HUES48 (cell line): ENCODE measurements around the gene RBMS3.

Source experiments
- H3K27ac ChIP-seq: one replicate; pipeline ENCODE4 v1.7.0; 2013; ENCODE audit warnings: low read depth, low read length, inconsistent platforms
- H3K27me3 ChIP-seq: 2 replicates; pipeline ENCODE4 v1.6.1; 2013; ENCODE audit warnings: mild to moderate bottlenecking, low read length; ENCODE audit not compliant: control insufficient read depth, insufficient read depth
- H3K36me3 ChIP-seq: 2 replicates; pipeline ENCODE4 v1.6.1; 2013; ENCODE audit warnings: low read length; ENCODE audit not compliant: control insufficient read depth, insufficient read depth
- H3K4me1 ChIP-seq: 2 replicates; pipeline ENCODE4 v1.6.1; 2013; ENCODE audit warnings: mild to moderate bottlenecking, low read length; ENCODE audit not compliant: control insufficient read depth, insufficient read depth
- H3K4me3 ChIP-seq: 2 replicates; pipeline ENCODE4 v1.5.1; 2013; ENCODE audit warnings: mild to moderate bottlenecking, low read depth, low read length
- H3K9ac ChIP-seq: 2 replicates; pipeline ENCODE4 v1.6.1; 2013; ENCODE audit warnings: mild to moderate bottlenecking, low read depth, low read length, moderate library complexity
- H3K9me3 ChIP-seq: 2 replicates; pipeline ENCODE4 v1.6.1; 2013; ENCODE audit warnings: low read length; ENCODE audit not compliant: control insufficient read depth, insufficient read depth

Gene RBMS3

DNA sequence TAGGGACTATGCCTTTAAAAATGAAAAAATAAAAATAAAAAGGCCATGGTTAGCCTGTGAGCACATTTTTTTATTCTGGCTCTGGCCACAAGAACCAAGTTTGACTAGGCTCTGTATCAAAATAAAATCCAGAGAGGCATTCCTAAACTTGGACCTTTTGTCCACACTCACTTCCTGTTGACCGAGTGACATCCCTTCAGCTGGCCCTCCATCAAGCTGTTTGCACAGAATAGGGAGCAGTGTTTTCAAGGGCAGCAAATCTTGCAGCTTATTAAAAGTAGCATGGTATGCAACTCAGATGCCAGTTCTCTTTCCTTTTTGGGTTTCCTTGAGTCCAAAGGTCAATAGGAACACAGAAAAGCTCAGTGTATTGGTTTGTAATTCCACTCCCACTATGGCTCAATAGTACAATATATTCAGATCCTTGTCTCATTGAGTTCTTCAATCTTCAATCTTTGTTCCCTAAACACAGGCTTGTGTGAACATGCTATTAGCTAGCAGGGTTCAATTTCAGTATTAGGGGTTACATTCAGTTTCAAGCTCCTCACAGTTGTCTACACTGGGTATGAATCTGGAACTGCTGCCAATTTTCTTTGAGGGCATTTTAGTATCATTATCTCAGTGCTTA is 244.5 kb downstream of the RBMS3 start:
- H3K9me3 ChIP-seq = no peaks in the 10 kb centered on the region
- H3K9ac ChIP-seq = no peak overlapping the region
- H3K27ac ChIP-seq = no peak overlapping the region
- H3K4me3 ChIP-seq = no peak overlapping the region
- H3K4me1 ChIP-seq = 0 out of 2 replicates have a peak, but pooled peaks cover 3% of the 10 kb centered on the region
- no peaks in the 10 kb centered on the region for H3K36me3 ChIP-seq
- H3K27me3 ChIP-seq = no peaks in the 10 kb centered on the region

DNA sequence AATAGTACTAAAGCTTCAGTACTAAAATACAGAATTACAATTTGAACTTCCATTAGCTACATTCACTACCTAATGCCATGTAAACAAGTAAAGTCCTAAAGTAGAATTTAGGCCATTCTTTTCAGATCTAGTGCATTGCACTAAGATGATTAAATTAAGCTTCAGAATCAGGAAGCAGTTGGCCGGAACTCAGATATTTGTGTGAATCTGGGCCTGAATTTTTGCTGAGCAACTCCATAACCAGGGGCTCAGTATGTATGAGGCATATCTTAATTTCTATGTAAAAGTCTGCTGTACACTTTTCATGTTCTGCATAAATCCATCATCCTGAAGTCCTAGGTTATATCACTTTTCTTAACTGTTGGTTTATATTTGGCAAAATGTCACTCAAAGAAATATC is 246.4 kb downstream of the RBMS3 start:
- Histone ChIP-seq H3K4me3 (no peak overlapping the region), H3K36me3 (no peaks in the 10 kb centered on the region), H3K9ac (no peak overlapping the region), H3K27ac (no peak overlapping the region), H3K27me3 (no peaks in the 10 kb centered on the region), H3K4me1 (0 out of 2 replicates have a peak, but pooled peaks cover 3% of the 10 kb centered on the region), H3K9me3 (no peaks in the 10 kb centered on the region)

DNA sequence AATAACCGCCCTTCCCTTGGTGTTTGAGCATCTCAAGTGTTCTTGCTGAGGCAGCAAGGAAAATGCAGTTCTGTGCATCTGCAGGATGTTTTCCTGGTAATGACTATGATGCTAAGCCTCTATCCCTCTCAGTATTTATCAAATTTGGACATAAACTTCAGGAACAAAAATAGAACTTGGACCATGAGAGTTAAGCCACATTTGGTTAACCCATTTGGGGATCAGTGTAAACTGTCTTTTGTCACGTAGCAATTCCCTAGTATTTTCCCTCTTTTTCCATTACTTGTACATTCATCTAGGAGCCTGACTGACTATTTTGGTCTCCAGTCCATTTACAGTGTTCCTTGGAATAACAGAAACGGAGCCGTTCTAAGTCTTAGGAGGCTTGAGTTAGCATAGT is 250.8 kb downstream of the RBMS3 start:
- H3K9me3 ChIP-seq = no peaks in the 10 kb centered on the region
- no peak overlapping the region for H3K9ac ChIP-seq
- no peaks in the 10 kb centered on the region for H3K27me3 ChIP-seq
- no peaks in the 10 kb centered on the region for H3K36me3 ChIP-seq
- H3K4me1 ChIP-seq = peaks cover 8% of the 10 kb centered on the region; the same call in 1 of the 2 replicates
- no peak overlapping the region for H3K4me3 ChIP-seq
- no peak overlapping the region for H3K27ac ChIP-seq

DNA sequence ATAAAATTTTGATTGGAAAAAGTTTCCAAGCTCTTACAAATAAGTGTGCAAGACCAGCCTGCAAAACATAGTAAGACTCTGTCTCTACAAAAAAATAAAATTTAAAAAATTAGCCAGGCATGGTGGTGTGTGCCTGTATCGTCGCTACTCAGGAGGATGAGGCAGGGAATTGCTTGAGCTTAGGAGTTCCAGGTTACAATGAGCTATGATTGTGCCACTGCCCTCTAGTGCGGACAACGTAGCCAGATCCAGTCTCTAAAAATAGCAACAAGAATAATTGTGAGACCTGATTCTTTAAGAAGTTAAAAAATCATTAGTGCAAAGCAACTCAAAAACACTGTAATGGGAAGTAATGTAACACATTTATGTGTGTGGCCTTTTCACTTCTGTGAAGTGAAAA is 251.6 kb downstream of the RBMS3 start:
- H3K4me1 ChIP-seq = peaks cover 5% of the 10 kb centered on the region; the same call in 1 of the 2 replicates
- H3K27ac ChIP-seq = no peak overlapping the region
- no peak overlapping the region for H3K4me3 ChIP-seq
- no peak overlapping the region for H3K9ac ChIP-seq
- H3K9me3 ChIP-seq = no peaks in the 10 kb centered on the region
- no peaks in the 10 kb centered on the region for H3K36me3 ChIP-seq
- no peaks in the 10 kb centered on the region for H3K27me3 ChIP-seq

DNA sequence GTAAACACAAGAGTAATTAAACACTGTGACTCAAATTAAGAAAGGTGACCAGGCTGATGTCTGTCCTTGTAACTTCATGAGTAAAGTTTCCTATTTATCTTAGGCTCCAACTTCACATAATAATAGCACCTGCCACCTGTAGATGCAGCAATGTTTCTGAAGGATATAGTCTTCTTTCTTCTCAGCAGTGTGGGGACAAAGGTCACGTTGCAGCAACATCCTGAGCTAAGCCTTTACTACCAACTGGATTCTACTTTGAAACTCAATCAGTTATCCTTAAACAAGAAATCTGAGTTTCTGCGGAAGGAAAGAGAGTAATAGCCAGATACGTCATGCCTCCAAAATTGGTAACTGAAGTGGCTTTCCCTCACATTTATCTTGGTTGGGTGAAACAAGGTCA is 253.1 kb downstream of the RBMS3 start:
- Histone ChIP-seq H3K36me3 (no peaks in the 10 kb centered on the region), H3K4me1 (peaks cover 5% of the 10 kb centered on the region; the same call in 1 of the 2 replicates), H3K27ac (no peak overlapping the region), H3K9me3 (no peaks in the 10 kb centered on the region), H3K4me3 (no peak overlapping the region), H3K9ac (no peak overlapping the region), H3K27me3 (no peaks in the 10 kb centered on the region)

DNA sequence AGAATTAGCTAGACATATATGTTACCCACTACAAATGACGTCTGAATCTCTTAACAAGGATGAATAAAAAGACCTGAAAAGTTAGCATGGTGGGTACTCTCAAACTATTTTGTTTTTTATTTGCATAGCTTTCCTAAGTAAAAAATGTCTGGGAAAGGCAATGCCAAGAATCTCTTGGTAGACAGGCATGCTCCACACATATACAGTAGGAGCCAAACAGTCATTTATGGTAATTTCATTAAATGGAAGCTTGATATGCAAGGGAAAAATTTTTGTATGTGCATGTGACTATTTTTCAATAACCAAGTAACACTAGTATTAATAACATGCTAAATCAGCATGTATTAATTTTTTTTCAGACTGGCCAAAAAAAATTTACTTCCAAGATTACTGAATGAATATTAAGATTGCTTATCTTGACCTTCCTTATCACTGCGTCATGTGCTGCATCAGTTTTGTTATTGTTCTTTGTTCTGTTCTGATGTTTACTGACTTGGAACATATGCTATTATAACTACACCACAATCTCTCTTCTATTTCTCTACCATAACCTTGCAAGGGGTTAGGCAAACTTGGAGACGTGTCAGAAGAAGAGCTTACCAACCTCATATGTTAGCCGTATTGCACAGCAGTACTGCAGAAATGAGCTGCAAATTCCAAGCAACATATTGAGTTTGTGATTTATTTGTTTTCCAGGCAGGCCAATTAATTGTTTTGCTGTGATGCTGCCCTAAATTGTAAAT is 255.3 kb downstream of the RBMS3 start:
- Histone ChIP-seq H3K4me3 (no peak overlapping the region), H3K4me1 (peaks cover 5% of the 10 kb centered on the region; the same call in 1 of the 2 replicates), H3K9me3 (no peaks in the 10 kb centered on the region), H3K9ac (no peak overlapping the region), H3K36me3 (no peaks in the 10 kb centered on the region), H3K27ac (no peak overlapping the region), H3K27me3 (no peaks in the 10 kb centered on the region)

DNA sequence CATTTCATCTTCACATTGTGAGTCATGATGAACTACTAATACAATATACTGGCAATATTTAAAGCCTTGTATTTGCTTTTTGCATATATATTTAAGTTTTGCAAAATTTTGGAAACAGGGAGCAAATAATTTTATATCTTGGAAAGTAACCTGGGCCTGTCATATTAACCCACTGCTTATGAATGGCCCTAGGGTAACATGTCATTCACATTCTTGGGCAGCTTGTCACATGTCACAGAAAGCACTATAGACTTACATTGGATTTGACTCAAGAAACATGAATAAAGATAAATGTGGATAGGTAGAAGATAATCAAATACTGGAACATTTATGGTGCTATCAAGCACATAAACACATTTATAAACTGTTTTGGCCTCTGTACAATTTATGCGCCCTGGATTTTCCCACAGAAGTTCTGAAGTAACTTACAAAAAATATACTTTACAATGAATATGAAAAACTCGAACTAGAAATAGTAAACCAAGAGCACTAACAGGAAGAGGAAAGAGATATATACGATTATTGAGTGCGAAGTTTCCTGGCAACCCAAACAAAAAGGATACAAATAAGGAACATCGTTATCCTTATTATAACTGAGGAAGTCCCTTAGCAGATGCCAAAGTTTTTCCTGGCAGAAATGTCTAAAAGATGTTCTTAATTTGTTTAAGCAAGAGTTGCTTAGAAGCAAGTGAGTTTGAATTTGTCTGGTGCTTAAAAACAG is 257.2 kb downstream of the RBMS3 start:
- H3K27ac ChIP-seq = no peak overlapping the region
- no peaks in the 10 kb centered on the region for H3K27me3 ChIP-seq
- H3K9ac ChIP-seq = no peak overlapping the region
- no peak overlapping the region for H3K4me3 ChIP-seq
- no peaks in the 10 kb centered on the region for H3K36me3 ChIP-seq
- H3K9me3 ChIP-seq = no peaks in the 10 kb centered on the region
- H3K4me1 ChIP-seq = peaks cover 5% of the 10 kb centered on the region; the same call in 1 of the 2 replicates

DNA sequence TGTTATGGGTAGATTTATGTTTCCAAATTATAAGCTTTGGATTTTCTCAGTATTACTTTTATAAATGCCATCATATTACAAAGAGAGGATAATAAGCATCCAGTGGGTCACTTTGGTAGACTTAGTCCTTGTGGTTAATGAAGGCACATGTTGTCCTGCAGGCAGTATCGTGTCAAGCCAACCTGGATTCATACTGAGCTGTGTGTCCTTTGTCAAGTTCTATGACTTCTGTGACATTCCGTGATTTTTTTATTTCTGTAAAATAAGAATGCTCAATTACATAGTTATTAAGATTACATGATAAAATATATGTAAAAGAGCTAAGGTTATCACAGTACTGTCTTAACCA is 257.7 kb downstream of the RBMS3 start:
- H3K36me3 ChIP-seq = no peaks in the 10 kb centered on the region
- H3K9me3 ChIP-seq = no peaks in the 10 kb centered on the region
- no peak overlapping the region for H3K4me3 ChIP-seq
- peaks cover 5% of the 10 kb centered on the region; the same call in 1 of the 2 replicates for H3K4me1 ChIP-seq
- no peak overlapping the region for H3K27ac ChIP-seq
- H3K27me3 ChIP-seq = no peaks in the 10 kb centered on the region
- no peak overlapping the region for H3K9ac ChIP-seq

DNA sequence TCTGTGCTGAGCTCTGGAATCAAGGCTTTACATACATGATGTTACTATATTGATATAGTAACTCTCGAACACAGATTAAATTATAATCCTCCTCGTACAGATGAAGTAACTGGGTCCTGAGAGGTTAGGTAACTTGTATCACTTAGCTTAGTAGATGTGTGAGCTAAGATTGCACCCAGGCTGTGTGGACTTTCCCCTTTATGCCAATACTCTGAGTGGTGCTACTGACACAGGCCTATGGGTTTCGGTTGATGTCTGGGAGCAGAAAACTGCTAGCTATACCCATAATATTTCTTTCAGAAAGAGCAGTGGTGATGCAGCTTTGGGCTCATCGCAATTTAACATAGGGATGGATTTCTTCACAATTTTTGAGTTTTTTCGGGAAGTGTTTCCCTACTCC is 259.7 kb downstream of the RBMS3 start:
- no peaks in the 10 kb centered on the region for H3K36me3 ChIP-seq
- H3K4me3 ChIP-seq = no peak overlapping the region
- no peaks in the 10 kb centered on the region for H3K9me3 ChIP-seq
- H3K27ac ChIP-seq = no peak overlapping the region
- H3K27me3 ChIP-seq = no peaks in the 10 kb centered on the region
- no peaks in the 10 kb centered on the region; the same call in 1 of the 2 replicates for H3K4me1 ChIP-seq
- H3K9ac ChIP-seq = no peak overlapping the region

DNA sequence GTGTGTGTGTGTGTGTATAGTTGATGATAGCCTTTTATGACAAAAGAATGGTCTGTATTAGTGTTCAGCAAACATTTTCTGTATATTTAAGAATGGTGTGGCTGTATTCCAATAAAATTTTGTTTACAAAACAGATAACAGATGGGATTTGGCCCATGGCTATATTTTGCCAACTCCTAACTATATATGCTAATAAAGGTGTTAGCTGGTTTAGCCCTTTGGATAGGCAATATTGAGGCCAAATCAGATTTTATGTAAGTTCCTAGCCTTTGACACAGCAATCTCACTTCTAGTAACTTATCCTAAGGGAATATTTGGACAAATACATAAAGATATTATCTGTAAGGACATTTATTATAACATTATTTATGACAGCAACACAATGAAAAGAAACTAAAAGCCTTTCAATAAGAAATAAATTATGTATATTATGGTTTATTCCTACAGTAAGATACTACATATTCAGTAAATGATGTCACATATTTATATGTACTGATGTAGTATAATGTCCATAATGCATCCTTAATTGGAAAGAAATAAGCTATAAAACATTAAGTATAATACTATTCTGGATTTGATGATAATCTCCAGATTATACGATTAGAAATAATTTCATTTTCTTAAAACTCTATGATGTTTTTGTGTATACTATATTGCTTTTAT is 264.0 kb downstream of the RBMS3 start:
- H3K36me3 ChIP-seq = no peaks in the 10 kb centered on the region
- no peaks in the 10 kb centered on the region; the same call in 1 of the 2 replicates for H3K4me1 ChIP-seq
- no peak overlapping the region for H3K27ac ChIP-seq
- H3K9ac ChIP-seq = no peak overlapping the region
- no peak overlapping the region for H3K4me3 ChIP-seq
- no peaks in the 10 kb centered on the region for H3K27me3 ChIP-seq
- H3K9me3 ChIP-seq = no peaks in the 10 kb centered on the region
